SK-N-MC (cell line): Measurements from ENCODE around the gene C2CD4C.

Experiments used
- EZH2 ChIP-seq: fragments of 200-600 bp; sonication (generic); IDR thresholded peaks from one replicate; pipeline ENCODE4 v1.6.1; 2017; ENCODE audit warnings: antibody characterized with exemption
- POLR2AphosphoS5 ChIP-seq: IDR thresholded peaks from 2 replicates; pipeline ENCODE4 v1.6.1; 2012; ENCODE audit warnings: mild to moderate bottlenecking, low read depth, low read length, borderline replicate concordance

GRCh38 chr19:369876-370275 is 39.1 kb downstream of the C2CD4C start:
- TF ChIP-seq POLR2AphosphoS5 (no peak), EZH2 (no peak)
